Body of pancreas (tissue), 4 donors: Measurements from ENCODE around the gene RNF130. TPM values are rescaled to one million over a fixed set of nuclear protein-coding genes. Genes with fewer than 3 reads are reported as not detected.

ENCODE experiments used
- ATAC-seq: fragments of 150-250 bp; one replicate; pipeline ENCODE4 v1.9.1; 2016
- DNase-seq, 4 donors: peaks; one replicate each; pipeline ENCODE4 v3.0.0-alpha.2; 2019
- H3K27ac ChIP-seq, 4 donors: fragments of 200-600 bp; sonication (generic); 1 replicate in 3 of 4; 2 replicates in 1 of 4; pipeline versions ENCODE4 v1.5.1 to v1.6.1; 2016 to 2019; ENCODE audit warnings: mild to moderate bottlenecking in 1 of 4, mixed read lengths in 1 of 4, moderate library complexity in 1 of 4
- H3K27me3 ChIP-seq, 2 donors: fragments of 200-600 bp; sonication (generic); one replicate each; pipeline ENCODE4 v1.6.0; 2016; ENCODE audit warnings: mild to moderate bottlenecking in 1 of 2
- H3K36me3 ChIP-seq, 2 donors: fragments of 200-600 bp; sonication (generic); replicated peaks in 1 of 2; 2 replicates each; pipeline ENCODE4 v1.5.1; 2016; ENCODE audit warnings: low read depth in 2 of 2; ENCODE audit not compliant: insufficient read depth in 1 of 2
- H3K4me1 ChIP-seq: fragments of 200-600 bp; sonication (generic); one replicate; pipeline ENCODE4 v1.6.0; 2016
- H3K4me3 ChIP-seq, 2 donors: fragments of 200-600 bp; sonication (generic); 1 replicate in 1 of 2; 2 replicates in 1 of 2; pipeline ENCODE4 v1.5.1; 2016 to 2019
- H3K9me3 ChIP-seq, 3 donors: fragments of 200-600 bp; sonication (generic); 1 replicate in 2 of 3; 2 replicates in 1 of 3; pipeline ENCODE4 v1.5.1; 2016
- POLR2A ChIP-seq, 3 donors: fragments of 450-650 bp; IDR thresholded peaks; one replicate each; pipeline ENCODE4 v1.6.1; 2016; ENCODE audit warnings: antibody characterized with exemption in 3 of 3, mild to moderate bottlenecking in 2 of 3
- WGBS, 2 donors: methylation state at CpG; one replicate each; pipeline ENCODE4 v1.1.5; 2017; 5-methylcytosine and 5-hydroxymethylcytosine counted together
- intact Hi-C: fragments of 100-400 bp; cut with DNase I; formaldehyde crosslinking; loops from one replicate; pipeline ENCODE4 v1.15.1; 2023
- total RNA-seq, 2 donors: library from RNA; depleted of rRNA; stranded (reverse); fragments of >200 nt; gene quantifications; one replicate each; pipeline ENCODE4 v1.1.0, GENCODE V29; 2016
- TF ChIP-seq, protein P1 (sequence below), 7 experiments: fragments of 450-650 bp in 4 of 7; fragments of 200-600 bp in 3 of 7; sonication (generic) in 3 of 7; IDR thresholded peaks; one replicate each; pipeline ENCODE4 v1.5.1; 2016 to 2019; ENCODE audit warnings: antibody characterized with exemption in 7 of 7

RNF130 gene
- total RNA-seq, 2 donors from 2014 or later = 32.3 to 58.9 TPM

- Histone ChIP-seq H3K9me3 (no peaks in the 10 kb centered on the region), H3K27ac (no peak overlapping the region), H3K4me3 (no peak overlapping the region), H3K4me1 (peaks cover 1% of the 10 kb centered on the region), H3K36me3 (no peaks in the 10 kb centered on the region), H3K27me3 (no peaks in the 10 kb centered on the region)
- ATAC-seq (no peak), DNase-seq (no peak)
- WGBS, 2 donors = 77% methylated on average over 7 to 10 of the region's 10 CpGs
- TF ChIP-seq, protein P1, sequence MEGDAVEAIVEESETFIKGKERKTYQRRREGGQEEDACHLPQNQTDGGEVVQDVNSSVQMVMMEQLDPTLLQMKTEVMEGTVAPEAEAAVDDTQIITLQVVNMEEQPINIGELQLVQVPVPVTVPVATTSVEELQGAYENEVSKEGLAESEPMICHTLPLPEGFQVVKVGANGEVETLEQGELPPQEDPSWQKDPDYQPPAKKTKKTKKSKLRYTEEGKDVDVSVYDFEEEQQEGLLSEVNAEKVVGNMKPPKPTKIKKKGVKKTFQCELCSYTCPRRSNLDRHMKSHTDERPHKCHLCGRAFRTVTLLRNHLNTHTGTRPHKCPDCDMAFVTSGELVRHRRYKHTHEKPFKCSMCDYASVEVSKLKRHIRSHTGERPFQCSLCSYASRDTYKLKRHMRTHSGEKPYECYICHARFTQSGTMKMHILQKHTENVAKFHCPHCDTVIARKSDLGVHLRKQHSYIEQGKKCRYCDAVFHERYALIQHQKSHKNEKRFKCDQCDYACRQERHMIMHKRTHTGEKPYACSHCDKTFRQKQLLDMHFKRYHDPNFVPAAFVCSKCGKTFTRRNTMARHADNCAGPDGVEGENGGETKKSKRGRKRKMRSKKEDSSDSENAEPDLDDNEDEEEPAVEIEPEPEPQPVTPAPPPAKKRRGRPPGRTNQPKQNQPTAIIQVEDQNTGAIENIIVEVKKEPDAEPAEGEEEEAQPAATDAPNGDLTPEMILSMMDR (IDR thresholded peaks at IDR 0.05) = no peak
- TF ChIP-seq POLR2A (IDR thresholded peaks at IDR 0.05) = no peak
- intact Hi-C loops = loop anchor here (5.0 kb wide), 1 partner anchor 114 kb away; no protein-coding TSS in a partner anchor
Measured at GRCh38 chr5:180096616-180097015, 25.1 kb upstream of the RNF130 start.

GRCh38 chr5:180095545-180095944, 24.0 kb upstream of the RNF130 start:
- H3K27ac ChIP-seq = no peak overlapping the region
- H3K36me3 ChIP-seq = no peaks in the 10 kb centered on the region
- intact Hi-C loops = loop anchor here (5.0 kb wide), 1 partner anchor 113 kb away; no protein-coding TSS in a partner anchor
- no peaks in the 10 kb centered on the region for H3K27me3 ChIP-seq
- DNase-seq (no peak), ATAC-seq (no peak)
- 74 to 82% methylated on average over 9 of the region's 9 CpGs for WGBS, 2 donors
- H3K4me1 ChIP-seq = peaks cover 10% of the 10 kb centered on the region
- TF ChIP-seq POLR2A (IDR thresholded peaks at IDR 0.05) = no peak
- TF ChIP-seq, protein P1 (IDR thresholded peaks at IDR 0.05) = no peak
- H3K9me3 ChIP-seq = no peaks in the 10 kb centered on the region
- no peak overlapping the region for H3K4me3 ChIP-seq

DNA sequence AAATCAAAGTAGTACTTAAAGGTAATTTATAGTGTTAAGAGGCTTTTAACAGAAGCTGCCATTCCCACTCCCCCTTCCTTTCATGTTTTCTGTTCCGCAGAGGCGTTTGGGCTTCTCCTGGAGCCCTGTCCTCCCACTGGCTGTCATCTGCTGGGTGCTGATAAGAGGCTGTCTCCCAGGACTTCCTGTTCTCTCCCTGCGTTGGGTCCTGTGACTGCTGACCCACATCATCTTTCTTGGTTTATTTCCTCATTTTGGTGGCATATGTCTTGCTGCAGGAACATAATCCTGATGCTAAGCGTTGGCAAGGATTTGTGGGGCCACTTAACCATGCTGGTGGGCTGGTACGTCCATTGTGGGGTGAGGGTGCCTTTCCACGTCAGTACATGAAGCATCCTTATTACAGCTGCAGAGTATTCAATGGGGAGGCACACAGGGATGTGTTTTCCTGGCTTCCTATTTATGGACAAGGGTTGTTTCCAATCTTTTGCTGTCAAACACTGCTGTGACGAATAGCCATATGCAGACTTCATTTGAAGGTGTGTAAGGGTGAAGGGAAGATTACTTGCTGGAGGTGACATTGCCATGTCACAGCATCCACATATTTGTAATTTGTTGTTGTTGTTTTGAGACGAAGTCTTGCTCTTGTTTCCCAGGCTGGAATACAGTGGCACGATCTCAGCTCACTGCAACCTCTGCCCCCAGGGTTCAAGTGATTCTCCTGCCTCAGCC, 22.3 kb upstream of the RNF130 start:
- 69 to 71% methylated on average over 9 of the region's 9 CpGs for WGBS, 2 donors
- no peak for ATAC-seq

GRCh38 chr5:180093241-180093640, 21.7 kb upstream of the RNF130 start:
- DNase-seq = no peak
- no peaks in the 10 kb centered on the region for H3K27me3 ChIP-seq
- TF ChIP-seq, protein P1 (IDR thresholded peaks at IDR 0.05) = no peak
- TF ChIP-seq POLR2A (IDR thresholded peaks at IDR 0.05) = no peak
- no peak for ATAC-seq
- H3K36me3 ChIP-seq = no peaks in the 10 kb centered on the region
- WGBS, 2 donors = 94 to 95% methylated on average over 4 to 6 of the region's 6 CpGs
- H3K4me1 ChIP-seq = peaks cover 15% of the 10 kb centered on the region
- no peak overlapping the region for H3K4me3 ChIP-seq
- H3K27ac ChIP-seq = no peak overlapping the region
- no peaks in the 10 kb centered on the region for H3K9me3 ChIP-seq
- intact Hi-C loops = no loop called here

More for the DNA sequence above, 22.3 kb upstream of the RNF130 start:
- no peaks in the 10 kb centered on the region for H3K9me3 ChIP-seq
- H3K4me1 ChIP-seq = peaks cover 15% of the 10 kb centered on the region
- no peak overlapping the region for H3K4me3 ChIP-seq
- DNase-seq = peak in 1 of 4 donors; percentile 66
- intact Hi-C loops = no loop called here
- H3K36me3 ChIP-seq = no peaks in the 10 kb centered on the region
- TF ChIP-seq POLR2A (IDR thresholded peaks at IDR 0.05) = no peak
- TF ChIP-seq, protein P1 (IDR thresholded peaks at IDR 0.05) = no peak
- no peaks in the 10 kb centered on the region for H3K27me3 ChIP-seq
- no peak overlapping the region for H3K27ac ChIP-seq
